ENCODE measurements around the gene LMO7. TPM values are rescaled to one million over a fixed set of nuclear protein-coding genes. Genes with fewer than 3 reads are reported as not detected.
"Not testable (repeated sequence)": the region's sequence is repeated elsewhere in the genome, so short reads cannot be mapped to it uniquely, and the experiment has no call there.

The LMO7 gene
- total and polyA plus RNA-seq, 4 donors, result 17.5 to 69.6 (median 38.2) TPM

DNA sequence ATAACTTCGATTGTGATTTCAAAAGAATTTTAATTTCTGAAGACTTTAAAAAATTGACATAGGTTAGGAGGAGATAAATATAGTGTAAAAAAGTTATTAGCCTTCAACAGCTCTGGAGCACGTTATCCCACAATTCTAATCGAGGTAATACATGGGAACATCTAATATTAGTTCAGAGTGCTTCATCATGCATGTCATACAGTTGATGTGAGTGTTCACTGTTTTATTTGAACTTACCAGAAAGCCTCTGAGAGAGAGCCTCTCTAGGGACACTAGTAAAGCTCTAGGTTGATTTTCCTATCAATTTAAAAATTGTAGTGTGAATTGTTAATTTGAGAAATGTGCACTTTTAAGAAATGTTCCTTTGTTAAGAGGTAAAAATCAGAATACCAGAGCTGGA, 140.4 kb downstream of the LMO7 start:
- peaks cover 0 to 10% (median 4%) of the 10 kb centered on the region in 4 donors for H3K4me1 ChIP-seq (ENCODE audit: control insufficient read depth in 4 of 4, insufficient read depth in 4 of 4, low read length in 3 of 4)
- no peak overlapping the region for H3K4me3 ChIP-seq (ENCODE audit: low read depth in 1 of 3, low read length in 3 of 3)
- H3K9ac ChIP-seq (ENCODE audit: low read depth in 1 of 2, low read length in 2 of 2), result no peak overlapping the region
- WGBS, result 82% methylated on average over 3 of the region's 3 CpGs
- H3K9me3 ChIP-seq (ENCODE audit: control insufficient read depth in 4 of 4, low read length in 3 of 4), result no peaks in the 10 kb centered on the region
- no peaks in the 10 kb centered on the region for H3K27me3 ChIP-seq (ENCODE audit: control insufficient read depth in 4 of 4, insufficient read depth in 4 of 4, low read length in 3 of 4)
- peaks cover 0 to 7% (median 0%) of the 10 kb centered on the region in 4 donors for H3K36me3 ChIP-seq (ENCODE audit: control insufficient read depth in 4 of 4, insufficient read depth in 3 of 4, low read depth in 1 of 4, low read length in 3 of 4)
- no peak overlapping the region for H3K27ac ChIP-seq (ENCODE audit: low read depth in 1 of 2, low read length in 2 of 2)
- DNase-seq (ENCODE audit: low spot score), result no peak
- TF ChIP-seq EGR1 (IDR thresholded peaks at IDR 0.05; ENCODE audit: low read depth in 2 of 2) (no peak), FOXA1 (IDR thresholded peaks at IDR 0.05) (no peak), RXRA (IDR thresholded peaks at IDR 0.05) (no peak), YY1 (IDR thresholded peaks at IDR 0.05) (no peak), NR2F2 (IDR thresholded peaks at IDR 0.05) (no peak), RAD21 (IDR thresholded peaks at IDR 0.05) (no peak), TAF1 (conservative IDR thresholded peaks at IDR 0.05) (no peak), GABPA (IDR thresholded peaks at IDR 0.05 in 1 of 2, conservative IDR thresholded peaks at IDR 0.05 in 1 of 2) (no peak), SP1 (IDR thresholded peaks at IDR 0.05) (no peak)
- TF ChIP-seq, protein P1, sequence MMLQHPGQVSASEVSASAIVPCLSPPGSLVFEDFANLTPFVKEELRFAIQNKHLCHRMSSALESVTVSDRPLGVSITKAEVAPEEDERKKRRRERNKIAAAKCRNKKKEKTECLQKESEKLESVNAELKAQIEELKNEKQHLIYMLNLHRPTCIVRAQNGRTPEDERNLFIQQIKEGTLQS (IDR thresholded peaks at IDR 0.05), result no peak
- TF ChIP-seq, protein P2, sequence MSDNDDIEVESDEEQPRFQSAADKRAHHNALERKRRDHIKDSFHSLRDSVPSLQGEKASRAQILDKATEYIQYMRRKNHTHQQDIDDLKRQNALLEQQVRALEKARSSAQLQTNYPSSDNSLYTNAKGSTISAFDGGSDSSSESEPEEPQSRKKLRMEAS (IDR thresholded peaks at IDR 0.05), result no peak
- TF ChIP-seq, protein P3, sequence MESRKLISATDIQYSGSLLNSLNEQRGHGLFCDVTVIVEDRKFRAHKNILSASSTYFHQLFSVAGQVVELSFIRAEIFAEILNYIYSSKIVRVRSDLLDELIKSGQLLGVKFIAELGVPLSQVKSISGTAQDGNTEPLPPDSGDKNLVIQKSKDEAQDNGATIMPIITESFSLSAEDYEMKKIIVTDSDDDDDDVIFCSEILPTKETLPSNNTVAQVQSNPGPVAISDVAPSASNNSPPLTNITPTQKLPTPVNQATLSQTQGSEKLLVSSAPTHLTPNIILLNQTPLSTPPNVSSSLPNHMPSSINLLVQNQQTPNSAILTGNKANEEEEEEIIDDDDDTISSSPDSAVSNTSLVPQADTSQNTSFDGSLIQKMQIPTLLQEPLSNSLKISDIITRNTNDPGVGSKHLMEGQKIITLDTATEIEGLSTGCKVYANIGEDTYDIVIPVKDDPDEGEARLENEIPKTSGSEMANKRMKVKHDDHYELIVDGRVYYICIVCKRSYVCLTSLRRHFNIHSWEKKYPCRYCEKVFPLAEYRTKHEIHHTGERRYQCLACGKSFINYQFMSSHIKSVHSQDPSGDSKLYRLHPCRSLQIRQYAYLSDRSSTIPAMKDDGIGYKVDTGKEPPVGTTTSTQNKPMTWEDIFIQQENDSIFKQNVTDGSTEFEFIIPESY (IDR thresholded peaks at IDR 0.05), result no peak
- TF ChIP-seq, protein P4, sequence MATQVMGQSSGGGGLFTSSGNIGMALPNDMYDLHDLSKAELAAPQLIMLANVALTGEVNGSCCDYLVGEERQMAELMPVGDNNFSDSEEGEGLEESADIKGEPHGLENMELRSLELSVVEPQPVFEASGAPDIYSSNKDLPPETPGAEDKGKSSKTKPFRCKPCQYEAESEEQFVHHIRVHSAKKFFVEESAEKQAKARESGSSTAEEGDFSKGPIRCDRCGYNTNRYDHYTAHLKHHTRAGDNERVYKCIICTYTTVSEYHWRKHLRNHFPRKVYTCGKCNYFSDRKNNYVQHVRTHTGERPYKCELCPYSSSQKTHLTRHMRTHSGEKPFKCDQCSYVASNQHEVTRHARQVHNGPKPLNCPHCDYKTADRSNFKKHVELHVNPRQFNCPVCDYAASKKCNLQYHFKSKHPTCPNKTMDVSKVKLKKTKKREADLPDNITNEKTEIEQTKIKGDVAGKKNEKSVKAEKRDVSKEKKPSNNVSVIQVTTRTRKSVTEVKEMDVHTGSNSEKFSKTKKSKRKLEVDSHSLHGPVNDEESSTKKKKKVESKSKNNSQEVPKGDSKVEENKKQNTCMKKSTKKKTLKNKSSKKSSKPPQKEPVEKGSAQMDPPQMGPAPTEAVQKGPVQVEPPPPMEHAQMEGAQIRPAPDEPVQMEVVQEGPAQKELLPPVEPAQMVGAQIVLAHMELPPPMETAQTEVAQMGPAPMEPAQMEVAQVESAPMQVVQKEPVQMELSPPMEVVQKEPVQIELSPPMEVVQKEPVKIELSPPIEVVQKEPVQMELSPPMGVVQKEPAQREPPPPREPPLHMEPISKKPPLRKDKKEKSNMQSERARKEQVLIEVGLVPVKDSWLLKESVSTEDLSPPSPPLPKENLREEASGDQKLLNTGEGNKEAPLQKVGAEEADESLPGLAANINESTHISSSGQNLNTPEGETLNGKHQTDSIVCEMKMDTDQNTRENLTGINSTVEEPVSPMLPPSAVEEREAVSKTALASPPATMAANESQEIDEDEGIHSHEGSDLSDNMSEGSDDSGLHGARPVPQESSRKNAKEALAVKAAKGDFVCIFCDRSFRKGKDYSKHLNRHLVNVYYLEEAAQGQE (IDR thresholded peaks at IDR 0.05), result no peak
- TF ChIP-seq, protein P5, sequence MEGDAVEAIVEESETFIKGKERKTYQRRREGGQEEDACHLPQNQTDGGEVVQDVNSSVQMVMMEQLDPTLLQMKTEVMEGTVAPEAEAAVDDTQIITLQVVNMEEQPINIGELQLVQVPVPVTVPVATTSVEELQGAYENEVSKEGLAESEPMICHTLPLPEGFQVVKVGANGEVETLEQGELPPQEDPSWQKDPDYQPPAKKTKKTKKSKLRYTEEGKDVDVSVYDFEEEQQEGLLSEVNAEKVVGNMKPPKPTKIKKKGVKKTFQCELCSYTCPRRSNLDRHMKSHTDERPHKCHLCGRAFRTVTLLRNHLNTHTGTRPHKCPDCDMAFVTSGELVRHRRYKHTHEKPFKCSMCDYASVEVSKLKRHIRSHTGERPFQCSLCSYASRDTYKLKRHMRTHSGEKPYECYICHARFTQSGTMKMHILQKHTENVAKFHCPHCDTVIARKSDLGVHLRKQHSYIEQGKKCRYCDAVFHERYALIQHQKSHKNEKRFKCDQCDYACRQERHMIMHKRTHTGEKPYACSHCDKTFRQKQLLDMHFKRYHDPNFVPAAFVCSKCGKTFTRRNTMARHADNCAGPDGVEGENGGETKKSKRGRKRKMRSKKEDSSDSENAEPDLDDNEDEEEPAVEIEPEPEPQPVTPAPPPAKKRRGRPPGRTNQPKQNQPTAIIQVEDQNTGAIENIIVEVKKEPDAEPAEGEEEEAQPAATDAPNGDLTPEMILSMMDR (IDR thresholded peaks at IDR 0.05; ENCODE audit: low read depth, low read length, missing input control), result no peak

DNA sequence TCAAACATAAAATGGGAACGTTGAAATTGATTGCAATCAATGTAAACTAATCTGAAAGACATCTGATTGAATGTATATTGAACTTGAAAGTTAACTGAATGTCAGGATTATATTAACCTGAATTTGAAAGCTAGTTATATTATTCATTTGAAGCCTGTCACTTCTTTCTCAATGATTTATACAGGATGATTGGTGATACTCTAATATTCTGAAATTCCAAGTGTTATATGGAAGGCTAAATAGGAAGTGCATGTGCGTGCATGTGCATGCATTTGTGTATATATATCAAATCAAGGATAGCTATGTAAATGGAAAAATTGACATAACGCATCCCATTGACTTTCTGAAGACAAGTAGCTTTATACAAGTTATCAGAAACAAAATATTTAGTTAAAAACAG, 143.3 kb downstream of the LMO7 start:
- 84% methylated on average over 3 of the region's 3 CpGs for WGBS
- H3K36me3 ChIP-seq (ENCODE audit: control insufficient read depth in 4 of 4, insufficient read depth in 3 of 4, low read depth in 1 of 4, low read length in 3 of 4), result peaks cover 0 to 7% (median 1%) of the 10 kb centered on the region in 4 donors
- H3K4me3 ChIP-seq (ENCODE audit: low read depth in 1 of 3, low read length in 3 of 3), result no peak overlapping the region
- no peaks in the 10 kb centered on the region for H3K27me3 ChIP-seq (ENCODE audit: control insufficient read depth in 4 of 4, insufficient read depth in 4 of 4, low read length in 3 of 4)
- no peaks in the 10 kb centered on the region for H3K9me3 ChIP-seq (ENCODE audit: control insufficient read depth in 4 of 4, low read length in 3 of 4)
- no peak for DNase-seq (ENCODE audit: low spot score)
- H3K9ac ChIP-seq (ENCODE audit: low read depth in 1 of 2, low read length in 2 of 2), result no peak overlapping the region
- no peak overlapping the region for H3K27ac ChIP-seq (ENCODE audit: low read depth in 1 of 2, low read length in 2 of 2)
- H3K4me1 ChIP-seq (ENCODE audit: control insufficient read depth in 4 of 4, insufficient read depth in 4 of 4, low read length in 3 of 4), result peaks cover 3 to 13% (median 9%) of the 10 kb centered on the region in 4 donors
- TF ChIP-seq, protein P5 (IDR thresholded peaks at IDR 0.05; ENCODE audit: low read depth, low read length, missing input control), result no peak
- no peak for TF ChIP-seq FOXA1 (IDR thresholded peaks at IDR 0.05)

DNA sequence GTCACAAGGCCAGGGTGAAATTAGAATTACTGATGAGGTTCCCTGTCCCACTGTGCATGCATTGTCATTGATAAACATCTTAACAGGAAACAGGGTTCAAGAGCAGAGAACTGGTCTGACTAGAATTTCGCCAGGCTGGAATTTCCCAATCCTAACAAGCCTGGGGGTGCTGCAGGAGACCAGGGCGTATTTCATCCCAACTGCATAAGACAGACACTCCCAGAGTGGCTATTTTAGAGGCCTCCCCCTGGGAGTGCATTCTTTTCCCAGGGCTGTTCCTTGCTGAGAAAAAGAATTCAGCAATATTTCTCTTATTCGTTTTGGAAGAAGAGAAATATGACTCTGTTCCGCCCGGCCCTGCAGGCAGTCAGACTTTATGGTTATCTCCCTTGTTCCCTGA, 144.0 kb downstream of the LMO7 start:
- H3K9me3 ChIP-seq (ENCODE audit: control insufficient read depth in 4 of 4, low read length in 3 of 4); H3K27me3 ChIP-seq (ENCODE audit: control insufficient read depth in 4 of 4, insufficient read depth in 4 of 4, low read length in 3 of 4); DNase-seq (ENCODE audit: low spot score); H3K36me3 ChIP-seq (ENCODE audit: control insufficient read depth in 4 of 4, insufficient read depth in 3 of 4, low read depth in 1 of 4, low read length in 3 of 4); H3K27ac ChIP-seq (ENCODE audit: low read depth in 1 of 2, low read length in 2 of 2); H3K4me3 ChIP-seq (ENCODE audit: low read depth in 1 of 3, low read length in 3 of 3); H3K9ac ChIP-seq (ENCODE audit: low read depth in 1 of 2, low read length in 2 of 2): not testable (repeated sequence)
- 98% methylated on average over 5 of the region's 5 CpGs for WGBS
- peaks cover 3 to 18% (median 15%) of the 10 kb centered on the region in 4 donors for H3K4me1 ChIP-seq (ENCODE audit: control insufficient read depth in 4 of 4, insufficient read depth in 4 of 4, low read length in 3 of 4)
